ENCODE data around the gene URAD. TPM values are rescaled to one million over a fixed set of nuclear protein-coding genes. Genes with fewer than 3 reads are reported as not detected.

Gene URAD
- total RNA-seq, 2 donors from 2014 or later = 26.9 to 40.7 TPM

GRCh38 chr13:27976362-27977091 is 12.0 kb downstream of the URAD start:
- peak overlapping the region; percentile 91 for H3K9ac ChIP-seq (ENCODE audit: low read depth in 2 of 2, low read length in 2 of 2)
- intact Hi-C loops (cut with DNase I) = loop anchor here (10.0 kb wide), 1 partner anchor 1022 kb away; no protein-coding TSS in a partner anchor
- peaks cover 22% of the 10 kb centered on the region for H3K27me3 ChIP-seq
- DNase-seq = no peak
- H3K4me1 ChIP-seq = no peaks in the 10 kb centered on the region
- no peak for TF ChIP-seq CTCF (IDR thresholded peaks at IDR 0.05)
- peak overlapping the region; percentile 84 for H3K27ac ChIP-seq
- H3K9me3 ChIP-seq = no peaks in the 10 kb centered on the region
- no peaks in the 10 kb centered on the region for H3K36me3 ChIP-seq
- peak overlapping the region; percentile 49 for H3K4me3 ChIP-seq

- peak overlapping the region; percentile 49 for H3K4me3 ChIP-seq
- no peak for DNase-seq
- H3K36me3 ChIP-seq = no peaks in the 10 kb centered on the region
- H3K27ac ChIP-seq = peak overlapping the region; percentile 84
- H3K9ac ChIP-seq (ENCODE audit: low read depth in 2 of 2, low read length in 2 of 2) = peak overlapping the region; percentile 91
- intact Hi-C loops (cut with DNase I) = loop anchor here (10.0 kb wide), 1 partner anchor 1021 kb away; no protein-coding TSS in a partner anchor
- H3K9me3 ChIP-seq = no peaks in the 10 kb centered on the region
- no peaks in the 10 kb centered on the region for H3K4me1 ChIP-seq
- no peak for TF ChIP-seq CTCF (IDR thresholded peaks at IDR 0.05)
- H3K27me3 ChIP-seq = peaks cover 22% of the 10 kb centered on the region
These were observed 12.7 kb downstream of the URAD start for GRCh38 chr13:27975564-27976361.

GRCh38 chr13:27973961-27974662 is 14.4 kb downstream of the URAD start:
- no peak for TF ChIP-seq CTCF (IDR thresholded peaks at IDR 0.05)
- H3K4me1 ChIP-seq = no peaks in the 10 kb centered on the region
- DNase-seq = no peak
- intact Hi-C loops (cut with DNase I) = loop anchor here (10.0 kb wide), 1 partner anchor 1019 kb away; no protein-coding TSS in a partner anchor
- H3K27ac ChIP-seq = no peak overlapping the region
- H3K4me3 ChIP-seq = no peak overlapping the region
- H3K27me3 ChIP-seq = peaks cover 19% of the 10 kb centered on the region
- H3K9me3 ChIP-seq = no peaks in the 10 kb centered on the region
- H3K9ac ChIP-seq (ENCODE audit: low read depth in 2 of 2, low read length in 2 of 2) = peak overlapping the region in 1 of 2 donors; percentile 91
- no peaks in the 10 kb centered on the region for H3K36me3 ChIP-seq

- TF ChIP-seq CTCF (IDR thresholded peaks at IDR 0.05) = no peak
- H3K27ac ChIP-seq = no peak overlapping the region
- H3K4me1 ChIP-seq = no peaks in the 10 kb centered on the region
- H3K36me3 ChIP-seq = no peaks in the 10 kb centered on the region
- H3K4me3 ChIP-seq = no peak overlapping the region
- peaks cover 23% of the 10 kb centered on the region for H3K27me3 ChIP-seq
- H3K9me3 ChIP-seq = no peaks in the 10 kb centered on the region
- H3K9ac ChIP-seq (ENCODE audit: low read depth in 2 of 2, low read length in 2 of 2) = peak overlapping the region in 1 of 2 donors; percentile 60
- intact Hi-C loops (cut with DNase I) = loop anchor here (10.0 kb wide), 1 partner anchor 1018 kb away; no protein-coding TSS in a partner anchor
- DNase-seq = no peak
These were observed 15.2 kb downstream of the URAD start for GRCh38 chr13:27973291-27973690.

GRCh38 chr13:27972478-27972820 is 16.0 kb downstream of the URAD start:
- TF ChIP-seq CTCF (IDR thresholded peaks at IDR 0.05) = no peak
- intact Hi-C loops (cut with DNase I) = loop anchor here (10.0 kb wide), 1 partner anchor 1018 kb away; no protein-coding TSS in a partner anchor
- no peak for DNase-seq
- Histone ChIP-seq H3K9me3 (no peaks in the 10 kb centered on the region), H3K4me1 (no peaks in the 10 kb centered on the region), H3K9ac (ENCODE audit: low read depth in 2 of 2, low read length in 2 of 2) (peak overlapping the region in 1 of 2 donors; percentile 100), H3K27me3 (peaks cover 25% of the 10 kb centered on the region), H3K36me3 (no peaks in the 10 kb centered on the region), H3K27ac (peak overlapping the region; percentile 91), H3K4me3 (no peak overlapping the region)

Data from colonic mucosa (tissue), 4 donors.